SKM-1 treated with dmso at 0.1 percent for 144 hours (cell line): ENCODE measurements around the gene ACAP2.

Experiments used
- DNase-seq: peaks from one replicate; lab custom pipeline; 2025; ENCODE audit not compliant: unreplicated experiment; lab: John Stamatoyannopoulos, UW

ACAP2 gene

GRCh38 chr3:195263193-195263924 lies 179.5 kb downstream of the ACAP2 start:
- DNase-seq = peak; percentile 33

- no peak for DNase-seq
Measured at GRCh38 chr3:195261925-195262324, 180.9 kb downstream of the ACAP2 start.

- peak; percentile 27 for DNase-seq
Measured at GRCh38 chr3:195260280-195260905, 182.4 kb downstream of the ACAP2 start.

- DNase-seq = peak; percentile 91
Measured at GRCh38 chr3:195259475-195260279, 183.1 kb downstream of the ACAP2 start.

- DNase-seq = no peak
Measured at GRCh38 chr3:195259154-195259474, 183.7 kb downstream of the ACAP2 start.

GRCh38 chr3:195258449-195259153 lies 184.2 kb downstream of the ACAP2 start:
- DNase-seq = no peak

GRCh38 chr3:195257454-195258448 lies 185.1 kb downstream of the ACAP2 start:
- DNase-seq = no peak

GRCh38 chr3:195256639-195257453 lies 186.0 kb downstream of the ACAP2 start:
- no peak for DNase-seq

- no peak for DNase-seq
Measured at GRCh38 chr3:195255571-195256501, 187.0 kb downstream of the ACAP2 start.

- no peak for DNase-seq
Measured at GRCh38 chr3:195255176-195255500, 187.7 kb downstream of the ACAP2 start.

GRCh38 chr3:195254454-195255175 lies 188.2 kb downstream of the ACAP2 start:
- DNase-seq = no peak

- no peak for DNase-seq
Measured at GRCh38 chr3:195253923-195254432, 188.8 kb downstream of the ACAP2 start.

GRCh38 chr3:195251336-195252065 lies 191.3 kb downstream of the ACAP2 start:
- no peak for DNase-seq

GRCh38 chr3:195250473-195251251 lies 192.2 kb downstream of the ACAP2 start:
- DNase-seq = no peak

GRCh38 chr3:195249858-195250464 lies 192.9 kb downstream of the ACAP2 start:
- DNase-seq = no peak
